Panc1 (cell line): ENCODE results near the gene CKAP5. TPM values are rescaled to one million over a fixed set of nuclear protein-coding genes. Genes with fewer than 3 reads are reported as not detected.

Source experiments
- ATAC-seq: fragments of 200-7000 bp; cut with Tn5 transposase; 2 replicates; pipeline ENCODE4 v1.9.1; 2020; ENCODE audit warnings: mild to moderate bottlenecking, moderate library complexity
- BruUV-seq: library from RNA; stranded (reverse); fragments of 400-500 nt; replicated peaks from 2 replicates; lab custom pipeline; 2021; lab: Mats Ljungman, UMichigan
- CTCF ChIA-PET: fragments of 300-600 bp; sonication (Branson Sonifier 250); formaldehyde crosslinking; loops from one replicate; lab custom pipeline; 2022; ENCODE audit warnings: antibody characterized with exemption; lab: Charles Lee
- POLR2A ChIA-PET: fragments of 300-600 bp; sonication (Branson Sonifier 250); formaldehyde crosslinking; loops from one replicate; lab custom pipeline; 2022; ENCODE audit warnings: antibody characterized with exemption; lab: Charles Lee
- DNase-seq: peaks from one replicate; pipeline ENCODE4 v3.0.0-alpha.2; 2010; ENCODE audit warnings: low read depth, low spot score
- H3K27ac ChIP-seq: 2 replicates; pipeline ENCODE4 v1.5.1; 2011; ENCODE audit warnings: mild to moderate bottlenecking, low read length, inconsistent platforms
- H3K27me3 ChIP-seq: fragments of 200-500 bp; sonication (Bioruptor generic); 2 replicates; pipeline ENCODE4 v1.6.0; 2014; ENCODE audit warnings: low read length, inconsistent platforms; ENCODE audit not compliant: control insufficient read depth, insufficient read depth
- H3K36me3 ChIP-seq: fragments of 200-500 bp; sonication (Bioruptor generic); 2 replicates; pipeline ENCODE4 v1.5.1; 2014; ENCODE audit warnings: inconsistent platforms, mild to moderate bottlenecking, low read length, moderate library complexity; ENCODE audit not compliant: control insufficient read depth, insufficient read depth
- H3K4me1 ChIP-seq: 2 replicates; pipeline ENCODE4 v1.5.1; 2011; ENCODE audit warnings: inconsistent platforms, mild to moderate bottlenecking, low read length, moderate library complexity; ENCODE audit not compliant: control insufficient read depth, insufficient read depth
- H3K4me3 ChIP-seq, 2 experiments: 2 replicates each; pipeline ENCODE4 v1.5.1; 2011 to 2012; ENCODE audit warnings: low read depth in 2 of 2, low read length in 2 of 2, mild to moderate bottlenecking in 2 of 2, inconsistent platforms in 1 of 2, moderate library complexity in 1 of 2
- H3K9me3 ChIP-seq: fragments of 200-500 bp; sonication (Bioruptor generic); 2 replicates; pipeline ENCODE4 v1.5.1; 2014; ENCODE audit warnings: low read depth, mild to moderate bottlenecking, inconsistent platforms, low read length, moderate library complexity; ENCODE audit not compliant: control insufficient read depth, insufficient read depth
- POLR2AphosphoS5 ChIP-seq: IDR thresholded peaks from 2 replicates; pipeline ENCODE4 v1.6.1; 2012; ENCODE audit warnings: mild to moderate bottlenecking, low read depth, low read length, moderate library complexity
- SIN3A ChIP-seq: IDR thresholded peaks from 2 replicates; pipeline ENCODE4 v1.6.1; 2012; ENCODE audit warnings: low read depth, mild to moderate bottlenecking, low read length, moderate library complexity, borderline replicate concordance; ENCODE audit not compliant: insufficient read depth
- TCF7L2 ChIP-seq: IDR thresholded peaks from 2 replicates; pipeline ENCODE4 v1.6.1; 2011; ENCODE audit warnings: mild to moderate bottlenecking, low read depth, low read length, inconsistent platforms
- in situ Hi-C: cut with HindIII; loops from 2 replicates; pipeline ENCODE4 v1.10.0; 2016; ENCODE audit warnings: low sequenced_read_pairs, low pct_unique_long_range_greater_than_20kb
- intact Hi-C: fragments of 100-400 bp; cut with micrococcal nuclease; formaldehyde crosslinking; loops from one replicate; pipeline ENCODE4 v1.10.0; 2022; ENCODE audit not compliant: unreplicated experiment
- total RNA-seq: library from RNA; stranded (reverse); gene quantifications from one replicate; pipeline ENCODE4 v1.2.1, GENCODE V29; 2021; ENCODE audit not compliant: unreplicated experiment
- TF ChIP-seq, protein P1 (sequence below): fragments of 450-650 bp; IDR thresholded peaks from 2 replicates; pipeline ENCODE4 v1.5.1; 2017; ENCODE audit warnings: mild to moderate bottlenecking
- TF ChIP-seq, protein P2 (sequence below), 2 experiments: IDR thresholded peaks; 2 replicates each; pipeline ENCODE4 v1.6.1; 2011 to 2012; ENCODE audit warnings: low read depth in 2 of 2, control low read depth in 1 of 2, low read length in 1 of 2, mild to moderate bottlenecking in 1 of 2, moderate library complexity in 1 of 2; ENCODE audit not compliant: insufficient read depth in 1 of 2

Gene CKAP5
- total RNA-seq, 1 experiment from 2014 or later = 191 TPM

DNA sequence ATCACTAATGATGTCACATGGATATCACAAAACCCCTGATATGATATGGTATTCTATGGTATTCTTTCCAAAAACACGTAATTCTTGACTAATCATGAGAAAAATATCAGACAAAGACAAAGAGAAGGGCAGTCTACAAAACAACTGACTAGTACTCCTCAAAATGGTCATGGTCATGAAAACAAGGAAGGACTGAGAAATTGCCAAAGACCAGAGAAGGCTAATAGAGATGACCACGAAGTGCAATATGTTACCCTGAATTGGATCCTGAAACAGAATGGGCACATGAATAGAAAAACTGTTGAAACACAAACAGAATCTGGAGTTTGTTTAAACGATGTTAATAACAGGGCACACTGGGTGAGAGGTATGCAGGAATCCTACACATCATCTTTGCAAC, 10.2 kb downstream of the CKAP5 start:
- H3K27ac ChIP-seq = no peak overlapping the region
- in situ Hi-C loops = no loop called here
- no peaks in the 10 kb centered on the region for H3K27me3 ChIP-seq
- DNase-seq = no peak
- H3K9me3 ChIP-seq = no peaks in the 10 kb centered on the region
- BruUV-seq = no TSS peak
- H3K4me1 ChIP-seq = peaks cover 9% of the 10 kb centered on the region
- no peaks in the 10 kb centered on the region for H3K36me3 ChIP-seq
- no peak for ATAC-seq
- CTCF ChIA-PET = no interaction called here
- intact Hi-C loops = no loop called here
- TF ChIP-seq SIN3A (no peak), TCF7L2 (no peak), POLR2AphosphoS5 (no peak)
- TF ChIP-seq, protein P1, sequence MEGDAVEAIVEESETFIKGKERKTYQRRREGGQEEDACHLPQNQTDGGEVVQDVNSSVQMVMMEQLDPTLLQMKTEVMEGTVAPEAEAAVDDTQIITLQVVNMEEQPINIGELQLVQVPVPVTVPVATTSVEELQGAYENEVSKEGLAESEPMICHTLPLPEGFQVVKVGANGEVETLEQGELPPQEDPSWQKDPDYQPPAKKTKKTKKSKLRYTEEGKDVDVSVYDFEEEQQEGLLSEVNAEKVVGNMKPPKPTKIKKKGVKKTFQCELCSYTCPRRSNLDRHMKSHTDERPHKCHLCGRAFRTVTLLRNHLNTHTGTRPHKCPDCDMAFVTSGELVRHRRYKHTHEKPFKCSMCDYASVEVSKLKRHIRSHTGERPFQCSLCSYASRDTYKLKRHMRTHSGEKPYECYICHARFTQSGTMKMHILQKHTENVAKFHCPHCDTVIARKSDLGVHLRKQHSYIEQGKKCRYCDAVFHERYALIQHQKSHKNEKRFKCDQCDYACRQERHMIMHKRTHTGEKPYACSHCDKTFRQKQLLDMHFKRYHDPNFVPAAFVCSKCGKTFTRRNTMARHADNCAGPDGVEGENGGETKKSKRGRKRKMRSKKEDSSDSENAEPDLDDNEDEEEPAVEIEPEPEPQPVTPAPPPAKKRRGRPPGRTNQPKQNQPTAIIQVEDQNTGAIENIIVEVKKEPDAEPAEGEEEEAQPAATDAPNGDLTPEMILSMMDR = no peak
- TF ChIP-seq, protein P2, sequence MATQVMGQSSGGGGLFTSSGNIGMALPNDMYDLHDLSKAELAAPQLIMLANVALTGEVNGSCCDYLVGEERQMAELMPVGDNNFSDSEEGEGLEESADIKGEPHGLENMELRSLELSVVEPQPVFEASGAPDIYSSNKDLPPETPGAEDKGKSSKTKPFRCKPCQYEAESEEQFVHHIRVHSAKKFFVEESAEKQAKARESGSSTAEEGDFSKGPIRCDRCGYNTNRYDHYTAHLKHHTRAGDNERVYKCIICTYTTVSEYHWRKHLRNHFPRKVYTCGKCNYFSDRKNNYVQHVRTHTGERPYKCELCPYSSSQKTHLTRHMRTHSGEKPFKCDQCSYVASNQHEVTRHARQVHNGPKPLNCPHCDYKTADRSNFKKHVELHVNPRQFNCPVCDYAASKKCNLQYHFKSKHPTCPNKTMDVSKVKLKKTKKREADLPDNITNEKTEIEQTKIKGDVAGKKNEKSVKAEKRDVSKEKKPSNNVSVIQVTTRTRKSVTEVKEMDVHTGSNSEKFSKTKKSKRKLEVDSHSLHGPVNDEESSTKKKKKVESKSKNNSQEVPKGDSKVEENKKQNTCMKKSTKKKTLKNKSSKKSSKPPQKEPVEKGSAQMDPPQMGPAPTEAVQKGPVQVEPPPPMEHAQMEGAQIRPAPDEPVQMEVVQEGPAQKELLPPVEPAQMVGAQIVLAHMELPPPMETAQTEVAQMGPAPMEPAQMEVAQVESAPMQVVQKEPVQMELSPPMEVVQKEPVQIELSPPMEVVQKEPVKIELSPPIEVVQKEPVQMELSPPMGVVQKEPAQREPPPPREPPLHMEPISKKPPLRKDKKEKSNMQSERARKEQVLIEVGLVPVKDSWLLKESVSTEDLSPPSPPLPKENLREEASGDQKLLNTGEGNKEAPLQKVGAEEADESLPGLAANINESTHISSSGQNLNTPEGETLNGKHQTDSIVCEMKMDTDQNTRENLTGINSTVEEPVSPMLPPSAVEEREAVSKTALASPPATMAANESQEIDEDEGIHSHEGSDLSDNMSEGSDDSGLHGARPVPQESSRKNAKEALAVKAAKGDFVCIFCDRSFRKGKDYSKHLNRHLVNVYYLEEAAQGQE (IDR thresholded peaks at IDR 0.05; ENCODE audit: insufficient read depth in 1 of 2, low read depth in 2 of 2, low read length in 1 of 2) = no peak
- no peak overlapping the region for H3K4me3 ChIP-seq
- POLR2A ChIA-PET = interaction anchor here (0.7 kb wide), 1 partner anchor 492 kb away, joined by 3 read pairs; no protein-coding TSS in a partner anchor

DNA sequence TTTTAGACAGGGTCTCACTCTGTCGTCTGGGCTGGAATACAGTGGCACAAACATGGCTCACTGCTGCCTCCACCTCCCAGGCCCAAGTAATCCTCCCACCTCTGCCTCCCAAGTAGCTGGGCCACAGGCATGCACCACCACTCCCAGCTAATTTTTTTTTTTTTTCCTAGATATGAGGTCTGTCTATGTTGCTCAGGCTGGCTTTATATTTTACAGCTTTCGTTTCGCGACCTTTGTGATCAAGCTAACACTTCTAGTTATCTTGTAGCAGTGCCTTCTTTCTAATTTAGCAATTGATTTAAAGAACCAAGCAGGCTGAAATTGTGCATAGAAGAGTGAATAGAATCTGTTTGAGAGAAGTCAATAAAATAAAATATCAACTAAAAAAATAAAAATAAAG, 11.3 kb downstream of the CKAP5 start:
- Histone ChIP-seq H3K4me1 (peaks cover 9% of the 10 kb centered on the region), H3K4me3 (no peak overlapping the region), H3K36me3 (no peaks in the 10 kb centered on the region), H3K9me3 (no peaks in the 10 kb centered on the region), H3K27ac (no peak overlapping the region), H3K27me3 (no peaks in the 10 kb centered on the region)
- in situ Hi-C loops (no loop called here), intact Hi-C loops (no loop called here)
- POLR2A ChIA-PET = interaction anchor here (0.6 kb wide), 1 partner anchor 9 kb away, joined by 4 read pairs; no protein-coding TSS in a partner anchor
- TF ChIP-seq, protein P1 = no peak
- TF ChIP-seq TCF7L2 = no peak
- TF ChIP-seq, protein P2 (IDR thresholded peaks at IDR 0.05; ENCODE audit: insufficient read depth in 1 of 2, low read depth in 2 of 2, low read length in 1 of 2) = no peak
- BruUV-seq = TSS peak; percentile 6
- no peak for ATAC-seq
- CTCF ChIA-PET = no interaction called here
- no peak for DNase-seq
